Measurements from ENCODE around the gene GULP1.

The GULP1 gene

GRCh38 chr2:188519136-188519535 is 227.5 kb downstream of the GULP1 start:
- no peak for FAIRE-seq
- no peak for TF ChIP-seq CTCF (IDR thresholded peaks at IDR 0.05; ENCODE audit: insufficient read depth, missing control alignments)

GRCh38 chr2:188522517-188522916 is 230.8 kb downstream of the GULP1 start:
- no peak for DNase-seq (ENCODE audit: insufficient read length, low spot score)
- TF ChIP-seq CTCF (IDR thresholded peaks at IDR 0.05; ENCODE audit: insufficient read depth, missing control alignments) = no peak
- FAIRE-seq = no peak

More at GRCh38 chr2:188519136-188519535, 227.5 kb downstream of the GULP1 start:
- DNase-seq (ENCODE audit: insufficient read length, low spot score) = no peak

- no peak for DNase-seq (ENCODE audit: insufficient read length, low spot score)
- TF ChIP-seq CTCF (IDR thresholded peaks at IDR 0.05; ENCODE audit: insufficient read depth, missing control alignments) = no peak
- FAIRE-seq = no peak
Measured at GRCh38 chr2:188523919-188524318, 232.2 kb downstream of the GULP1 start.

- TF ChIP-seq CTCF (IDR thresholded peaks at IDR 0.05; ENCODE audit: insufficient read depth, missing control alignments) = peak; percentile 79
- no peak for FAIRE-seq
- no peak for DNase-seq (ENCODE audit: insufficient read length, low spot score)
Measured at GRCh38 chr2:188524519-188525113, 232.9 kb downstream of the GULP1 start.

- FAIRE-seq = no peak
- TF ChIP-seq CTCF (IDR thresholded peaks at IDR 0.05; ENCODE audit: insufficient read depth, missing control alignments) = no peak
- DNase-seq (ENCODE audit: insufficient read length, low spot score) = no peak
Measured at GRCh38 chr2:188526701-188527100, 235.0 kb downstream of the GULP1 start.

GRCh38 chr2:188527141-188527540 is 235.5 kb downstream of the GULP1 start:
- no peak for TF ChIP-seq CTCF (IDR thresholded peaks at IDR 0.05; ENCODE audit: insufficient read depth, missing control alignments)
- FAIRE-seq = no peak
- DNase-seq (ENCODE audit: insufficient read length, low spot score) = no peak

- DNase-seq (ENCODE audit: insufficient read length, low spot score) (no peak), FAIRE-seq (no peak)
- no peak for TF ChIP-seq CTCF (IDR thresholded peaks at IDR 0.05; ENCODE audit: insufficient read depth, missing control alignments)
Measured at GRCh38 chr2:188527581-188527993, 235.9 kb downstream of the GULP1 start.

Data from D721Med (cell line).